Gastrocnemius medialis (tissue), 4 donors: ENCODE results near the gene KCND3. TPM values are rescaled to one million over a fixed set of nuclear protein-coding genes. Genes with fewer than 3 reads are reported as not detected.
"Not testable (repeated sequence)": the region's sequence is repeated elsewhere in the genome, so short reads cannot be mapped to it uniquely, and the experiment has no call there.

Experiments
- ATAC-seq, 2 donors: fragments of 150-250 bp; one replicate each; pipeline ENCODE4 v1.9.1; 2016
- DNase-seq, 2 donors: peaks; one replicate each; pipeline ENCODE4 v3.0.0-alpha.2; 2019
- H3K27ac ChIP-seq, 4 donors: fragments of 200-600 bp; sonication (generic); 1 replicate in 1 of 4; 2 replicates in 3 of 4; pipeline ENCODE4 v1.5.1; 2016 to 2018; ENCODE audit warnings: mild to moderate bottlenecking in 2 of 4, moderate library complexity in 1 of 4
- H3K27me3 ChIP-seq, 3 donors: fragments of 200-600 bp; sonication (generic) in 2 of 3; 1 replicate in 1 of 3; 2 replicates in 2 of 3; pipeline versions ENCODE4 v1.5.1 to v1.6.0; 2016 to 2019; ENCODE audit warnings: mild to moderate bottlenecking in 1 of 3, moderate library complexity in 1 of 3
- H3K36me3 ChIP-seq, 2 donors: fragments of 200-600 bp; sonication (generic) in 1 of 2; one replicate each; pipeline ENCODE4 v1.5.1; 2017 to 2018
- H3K4me1 ChIP-seq, 2 donors: fragments of 200-600 bp; sonication (generic) in 1 of 2; one replicate each; pipeline ENCODE4 v1.5.1; 2016 to 2017; ENCODE audit warnings: mild to moderate bottlenecking in 2 of 2
- H3K4me3 ChIP-seq, 4 donors: fragments of 200-600 bp; sonication (generic) in 3 of 4; 1 replicate in 1 of 4; 2 replicates in 3 of 4; pipeline ENCODE4 v1.5.1; 2016 to 2019; ENCODE audit warnings: mild to moderate bottlenecking in 2 of 4
- H3K9me3 ChIP-seq, 3 donors: fragments of 200-600 bp; sonication (generic) in 2 of 3; 1 replicate in 1 of 3; 2 replicates in 2 of 3; pipeline ENCODE4 v1.5.1; 2016 to 2019
- POLR2A ChIP-seq, 2 donors: fragments of 450-650 bp; IDR thresholded peaks; one replicate each; pipeline ENCODE4 v1.6.1; 2017; ENCODE audit warnings: antibody characterized with exemption in 2 of 2, mild to moderate bottlenecking in 2 of 2, moderate library complexity in 2 of 2
- in situ Hi-C, 4 donors: fragments of 200-750 bp; cut with MboI; loops; one replicate each; pipeline versions ENCODE4 v1.15.0 to v1.8.0; 2017; ENCODE audit warnings: low sequenced_read_pairs in 4 of 4
- intact Hi-C: fragments of 100-400 bp; cut with DNase I; formaldehyde crosslinking; loops from one replicate; pipeline ENCODE4 v1.15.1; 2023; ENCODE audit warnings: low total_unique reads
- total RNA-seq, 4 donors: library from RNA; depleted of rRNA; stranded (reverse); fragments of >200 nt; gene quantifications; one replicate each; pipeline versions ENCODE4 v1.1.0 to v1.2.3, GENCODE V29; 2016
- TF ChIP-seq, protein P1 (sequence below), 5 experiments: fragments of 450-650 bp in 3 of 5; fragments of 200-600 bp in 2 of 5; sonication (generic) in 2 of 5; IDR thresholded peaks in 4 of 5; conservative IDR thresholded peaks in 1 of 5; 1 replicate in 4 of 5; 2 replicates in 1 of 5; pipeline ENCODE4 v1.5.1; 2016 to 2019; ENCODE audit warnings: antibody characterized with exemption in 5 of 5, mild to moderate bottlenecking in 3 of 5, moderate library complexity in 3 of 5

KCND3 gene
- total RNA-seq, 4 donors from 2014 or later = 1.2 to 2.6 (median 1.5) TPM

DNA sequence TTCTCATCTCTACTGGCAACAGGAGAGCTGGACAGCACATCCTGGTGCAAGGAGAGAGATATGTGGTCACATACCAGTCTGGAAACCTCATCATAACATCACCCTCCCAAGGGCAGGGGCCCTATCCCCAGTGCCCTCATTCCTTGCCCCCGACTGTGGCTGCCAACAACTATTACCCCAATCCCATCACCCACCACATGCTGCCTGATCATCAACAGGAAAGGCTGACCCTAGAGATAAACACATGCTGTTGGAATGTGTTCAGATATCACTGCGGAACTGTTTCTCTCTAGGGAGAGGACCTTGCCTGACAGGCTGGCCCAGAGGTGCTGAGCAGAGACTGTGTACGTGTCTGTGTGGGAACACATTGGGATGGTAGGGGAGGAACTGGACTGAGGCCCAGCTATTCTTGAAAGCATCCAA, 245.8 kb downstream of the KCND3 start:
- ATAC-seq = no peak
- intact Hi-C loops (no loop called here), in situ Hi-C loops (no loop called here)
- H3K36me3 ChIP-seq = no peaks in the 10 kb centered on the region
- no peak for DNase-seq
- no peaks in the 10 kb centered on the region for H3K27me3 ChIP-seq
- no peak overlapping the region for H3K27ac ChIP-seq
- peaks cover 10 to 17% of the 10 kb centered on the region in 2 donors for H3K4me1 ChIP-seq
- no peak for TF ChIP-seq POLR2A (IDR thresholded peaks at IDR 0.05)
- TF ChIP-seq, protein P1, sequence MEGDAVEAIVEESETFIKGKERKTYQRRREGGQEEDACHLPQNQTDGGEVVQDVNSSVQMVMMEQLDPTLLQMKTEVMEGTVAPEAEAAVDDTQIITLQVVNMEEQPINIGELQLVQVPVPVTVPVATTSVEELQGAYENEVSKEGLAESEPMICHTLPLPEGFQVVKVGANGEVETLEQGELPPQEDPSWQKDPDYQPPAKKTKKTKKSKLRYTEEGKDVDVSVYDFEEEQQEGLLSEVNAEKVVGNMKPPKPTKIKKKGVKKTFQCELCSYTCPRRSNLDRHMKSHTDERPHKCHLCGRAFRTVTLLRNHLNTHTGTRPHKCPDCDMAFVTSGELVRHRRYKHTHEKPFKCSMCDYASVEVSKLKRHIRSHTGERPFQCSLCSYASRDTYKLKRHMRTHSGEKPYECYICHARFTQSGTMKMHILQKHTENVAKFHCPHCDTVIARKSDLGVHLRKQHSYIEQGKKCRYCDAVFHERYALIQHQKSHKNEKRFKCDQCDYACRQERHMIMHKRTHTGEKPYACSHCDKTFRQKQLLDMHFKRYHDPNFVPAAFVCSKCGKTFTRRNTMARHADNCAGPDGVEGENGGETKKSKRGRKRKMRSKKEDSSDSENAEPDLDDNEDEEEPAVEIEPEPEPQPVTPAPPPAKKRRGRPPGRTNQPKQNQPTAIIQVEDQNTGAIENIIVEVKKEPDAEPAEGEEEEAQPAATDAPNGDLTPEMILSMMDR (IDR thresholded peaks at IDR 0.05 in 4 of 5, conservative IDR thresholded peaks at IDR 0.05 in 1 of 5) = no peak
- no peaks in the 10 kb centered on the region for H3K9me3 ChIP-seq
- no peak overlapping the region for H3K4me3 ChIP-seq

DNA sequence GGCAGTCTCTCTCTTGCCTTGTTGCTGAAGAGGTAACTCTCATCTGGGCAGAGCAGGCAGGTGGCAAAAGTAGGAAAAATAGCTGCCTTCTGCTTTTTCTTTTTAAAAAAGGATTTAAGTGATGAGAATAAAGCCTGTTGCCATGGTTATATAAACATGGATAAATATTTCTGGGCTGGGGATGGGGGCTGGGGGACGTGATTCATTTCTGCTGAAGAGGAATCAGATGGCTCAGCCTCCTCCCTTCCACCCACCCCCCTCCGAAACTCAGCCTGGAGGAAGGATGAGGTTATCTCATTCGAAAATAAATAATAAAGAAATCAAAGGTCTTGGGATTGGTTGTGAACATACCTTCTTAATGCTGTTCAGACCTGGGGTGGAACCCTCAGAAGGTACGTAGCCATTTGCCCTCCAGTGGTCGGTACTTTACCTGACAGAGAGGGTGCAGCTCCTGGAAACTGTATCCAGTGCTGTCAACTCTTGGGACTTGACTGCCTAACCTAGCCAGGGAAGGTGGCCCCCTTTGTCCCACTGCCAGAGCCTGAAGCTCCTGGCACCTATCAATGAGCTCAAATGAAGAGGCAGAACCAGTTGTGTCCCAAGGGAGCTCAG, 246.4 kb downstream of the KCND3 start:
- DNase-seq (no peak), ATAC-seq (no peak)
- intact Hi-C loops (no loop called here), in situ Hi-C loops (no loop called here)
- no peaks in the 10 kb centered on the region for H3K36me3 ChIP-seq
- no peaks in the 10 kb centered on the region for H3K27me3 ChIP-seq
- no peaks in the 10 kb centered on the region for H3K9me3 ChIP-seq
- H3K4me3 ChIP-seq = no peak overlapping the region
- H3K4me1 ChIP-seq = peaks cover 12 to 18% of the 10 kb centered on the region in 2 donors
- H3K27ac ChIP-seq = no peak overlapping the region
- TF ChIP-seq, protein P1 (IDR thresholded peaks at IDR 0.05 in 4 of 5, conservative IDR thresholded peaks at IDR 0.05 in 1 of 5) = no peak
- no peak for TF ChIP-seq POLR2A (IDR thresholded peaks at IDR 0.05)

DNA sequence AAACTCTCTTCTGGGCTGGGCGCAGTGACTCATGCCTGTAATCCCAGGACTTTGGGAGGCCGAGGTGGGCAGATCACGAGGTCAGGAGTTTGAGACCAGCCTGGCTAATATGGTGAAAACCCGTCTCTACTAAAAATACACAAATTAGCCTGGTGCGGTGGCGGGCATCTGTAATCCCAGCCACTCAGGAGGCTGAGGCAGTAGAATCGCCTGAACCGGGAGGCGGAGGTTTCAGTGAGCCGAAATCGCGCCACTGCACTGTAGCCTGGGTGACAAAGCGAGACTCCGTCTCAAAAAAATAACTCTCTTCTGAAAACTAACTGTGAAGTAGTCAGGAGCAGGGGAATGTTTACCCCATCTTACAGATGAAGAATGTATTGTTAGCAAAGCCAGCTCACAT, 247.2 kb downstream of the KCND3 start:
- DNase-seq, H3K27ac ChIP-seq, ATAC-seq, in situ Hi-C loops, H3K4me3 ChIP-seq, H3K36me3 ChIP-seq, intact Hi-C loops, H3K9me3 ChIP-seq, H3K27me3 ChIP-seq: not testable (repeated sequence)
- H3K4me1 ChIP-seq = peaks cover 20 to 25% of the 10 kb centered on the region in 2 donors

DNA sequence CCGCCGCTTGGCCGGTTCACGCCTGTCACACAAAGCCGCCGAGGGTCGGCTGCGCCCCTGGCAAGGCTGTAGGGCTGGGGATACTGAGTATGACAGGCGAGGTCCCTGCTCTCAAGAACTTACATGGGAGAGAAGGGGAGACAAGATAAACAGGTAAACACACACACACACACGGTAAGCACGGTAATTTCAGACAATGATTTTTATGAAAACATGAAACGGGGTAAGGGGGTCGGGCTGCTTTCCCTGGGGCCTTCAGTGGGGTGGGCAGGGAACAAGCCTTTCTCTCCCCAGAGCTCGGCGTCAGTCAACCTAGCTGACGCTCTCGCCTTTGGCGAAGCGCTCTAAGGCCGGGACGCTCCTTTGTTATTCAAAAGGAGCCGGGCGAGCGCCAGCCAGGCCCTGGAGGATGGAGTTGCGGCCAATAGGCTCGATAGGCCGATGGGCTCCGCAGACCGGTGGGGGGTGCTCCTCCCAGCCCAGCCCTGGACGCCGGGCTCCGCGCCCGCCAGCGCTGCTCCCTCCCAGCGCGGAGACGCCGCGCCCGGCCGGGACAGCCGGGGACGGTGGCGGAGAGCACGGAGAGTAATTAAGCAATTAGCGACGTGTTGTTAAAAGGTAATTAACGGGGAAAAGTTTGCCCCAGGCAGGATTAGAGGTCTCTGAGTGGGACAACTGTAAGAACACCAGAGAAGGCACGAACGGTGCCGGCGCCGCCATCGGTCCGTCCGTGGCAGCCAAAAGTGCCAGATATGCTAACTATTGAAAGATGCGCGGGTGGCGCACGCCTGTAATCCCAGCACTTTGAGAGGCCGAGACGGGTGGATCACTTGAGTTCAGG, 249.3 kb downstream of the KCND3 start:
- ATAC-seq (peak; percentile 22 to 32), DNase-seq (peak; percentile 44 to 65)
- Histone ChIP-seq H3K9me3 (no peaks in the 10 kb centered on the region), H3K4me3 (peak overlapping the region; percentile 56 to 80 (median 70)), H3K27ac (peak overlapping the region; percentile 85 to 96 (median 93)), H3K4me1 (peaks cover 30 to 31% of the 10 kb centered on the region in 2 donors), H3K27me3 (no peaks in the 10 kb centered on the region), H3K36me3 (no peaks in the 10 kb centered on the region)
- TF ChIP-seq POLR2A (IDR thresholded peaks at IDR 0.05) = no peak
- TF ChIP-seq, protein P1 (IDR thresholded peaks at IDR 0.05 in 4 of 5, conservative IDR thresholded peaks at IDR 0.05 in 1 of 5) = no peak
- in situ Hi-C loops (no loop called here), intact Hi-C loops (loop anchor here (1.0 kb wide), 2 partner anchors 15 to 20 kb away; partner anchors contain the start of gene DDX20)
